A172 (cell line): ENCODE data around the gene PCDHGA1. TPM values are rescaled to one million over a fixed set of nuclear protein-coding genes. Genes with fewer than 3 reads are reported as not detected.
"Not testable (repeated sequence)": the region's sequence is repeated elsewhere in the genome, so short reads cannot be mapped to it uniquely, and the experiment has no call there.

Source experiments
- DNase-seq: peaks from one replicate; pipeline ENCODE4 v3.0.0-alpha.2; 2015; ENCODE audit warnings: low spot score
- total RNA-seq: library from RNA; depleted of rRNA; stranded (reverse); fragments of >200 nt; shearing (Covaris generic); gene quantifications from 2 replicates; pipeline ENCODE4 v1.2.3, GENCODE V29; 2014; rRNA removed

The PCDHGA1 gene
- 1.5 and 1.6 TPM in 2 replicates for total RNA-seq

GRCh38 chr5:141330299-141331080 lies at the start of gene PCDHGA1:
Gene PCDHGA1 (plus strand): TSS chr5:141330514.
- DNase-seq: peak; percentile 42

DNA sequence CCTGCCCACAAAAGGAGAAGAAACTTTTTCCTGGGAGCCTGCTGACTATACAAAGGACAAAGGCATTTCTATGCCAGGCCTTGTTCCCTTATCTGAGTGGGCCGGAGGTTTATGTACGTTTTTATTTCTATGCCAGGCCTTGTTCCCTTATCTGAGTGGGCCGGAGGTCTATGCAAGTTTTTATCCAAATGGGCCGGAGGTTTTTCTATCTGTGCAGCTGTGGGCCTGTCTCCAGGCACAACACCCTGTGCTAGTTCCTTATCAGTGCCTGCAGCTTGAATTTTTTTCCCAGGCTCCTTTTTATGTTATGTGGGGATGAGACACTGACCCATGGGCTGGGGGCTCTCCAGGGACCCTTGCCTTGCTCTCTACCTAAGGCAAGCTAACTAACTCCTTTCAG lies 31.9 kb upstream of the PCDHGA1 start:
- no peak for DNase-seq

GRCh38 chr5:141303756-141304155 lies 26.6 kb upstream of the PCDHGA1 start, which contains the start of gene SLC25A2:
Gene SLC25A2 (minus strand): TSS chr5:141304049. CDS start chr5:141303865, 184 bp downstream.
- no peak for DNase-seq

DNA sequence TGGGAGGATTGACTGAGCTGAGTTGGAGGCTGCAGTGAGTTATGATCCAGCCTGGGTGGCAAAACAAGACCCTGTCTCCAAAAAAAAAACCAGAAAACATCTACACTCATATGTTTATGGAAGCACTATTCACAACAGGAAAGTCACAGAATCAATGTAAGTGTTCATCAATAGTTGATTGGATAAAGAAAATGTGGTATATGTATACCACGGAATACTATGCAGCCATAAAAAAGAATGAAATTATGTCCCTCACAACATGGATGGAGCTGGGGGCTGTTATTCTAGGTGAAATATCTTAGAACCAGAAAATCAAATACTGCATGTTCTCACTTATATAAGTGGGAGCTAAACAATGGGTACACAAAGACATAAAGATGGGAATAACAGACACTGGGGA lies 23.7 kb upstream of the PCDHGA1 start:
- no peak for DNase-seq

GRCh38 chr5:141313711-141314110 lies 16.6 kb upstream of the PCDHGA1 start:
- no peak for DNase-seq

DNA sequence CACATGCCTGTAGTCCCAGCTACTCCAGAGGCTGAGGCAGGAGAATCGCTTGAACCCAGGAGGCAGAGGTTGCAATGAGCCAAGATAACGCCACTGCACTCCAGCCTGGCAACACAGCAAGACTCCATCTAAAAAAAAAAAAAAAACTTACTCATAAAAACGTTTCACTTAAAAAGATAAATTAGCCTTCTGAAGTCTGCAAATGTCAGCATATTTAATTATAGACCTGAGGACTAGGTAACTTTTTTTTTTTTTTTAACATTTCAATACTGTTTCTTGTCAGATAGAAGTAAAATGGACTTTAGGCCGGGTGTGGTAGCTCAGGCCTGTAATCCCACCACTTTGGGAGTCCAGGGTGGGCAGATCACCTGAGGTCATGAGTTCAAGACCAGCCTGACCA lies 13.4 kb upstream of the PCDHGA1 start:
- not testable (repeated sequence) for DNase-seq

DNA sequence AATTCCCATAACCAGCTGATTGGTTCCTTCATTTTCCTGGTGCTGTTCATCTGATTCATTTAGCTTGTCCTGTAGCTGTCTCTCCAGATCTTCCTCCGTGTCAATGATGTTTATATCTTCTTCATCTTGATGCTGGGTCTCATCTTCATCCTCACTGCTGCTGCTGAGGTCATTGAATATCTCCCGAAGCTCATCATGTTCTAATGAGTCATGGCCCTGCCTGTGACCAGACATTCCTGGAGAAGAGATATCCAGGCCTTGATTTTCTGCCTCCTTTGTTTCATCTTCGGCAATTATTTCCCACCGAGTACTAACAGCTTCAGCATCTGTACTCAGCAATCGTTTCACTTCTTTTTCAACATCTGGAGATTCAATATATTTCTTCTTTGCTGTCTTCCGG lies 11.1 kb upstream of the PCDHGA1 start:
- DNase-seq: no peak

DNA sequence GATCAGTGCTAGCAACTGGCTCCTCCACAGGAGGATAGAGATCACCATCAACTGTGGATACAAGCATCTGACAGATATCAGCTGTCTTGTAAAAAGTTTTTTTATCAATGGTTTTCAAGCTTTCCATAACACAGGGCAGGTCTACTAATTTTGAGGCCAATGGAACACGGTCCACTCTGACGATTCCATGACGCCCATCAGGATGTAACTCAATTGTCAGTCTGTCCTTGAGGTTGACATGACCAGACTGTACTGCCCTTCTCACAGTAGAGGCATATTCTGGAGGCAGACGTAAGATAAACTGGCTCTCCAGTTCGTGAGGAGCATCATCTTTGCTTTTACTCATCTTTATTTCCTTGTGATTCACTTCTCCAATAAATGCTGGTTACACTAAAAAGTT lies 10.6 kb upstream of the PCDHGA1 start:
- DNase-seq: no peak

- DNase-seq: peak; percentile 89
These were observed 9.8 kb upstream of the PCDHGA1 start, which contains the start of gene TAF7 for GRCh38 chr5:141320225-141321169. Gene TAF7 (minus strand): TSS chr5:141320784. CDS start chr5:141320044, 740 bp downstream.

- no peak for DNase-seq
These were observed 8.1 kb upstream of the PCDHGA1 start for GRCh38 chr5:141322261-141322660.

DNA sequence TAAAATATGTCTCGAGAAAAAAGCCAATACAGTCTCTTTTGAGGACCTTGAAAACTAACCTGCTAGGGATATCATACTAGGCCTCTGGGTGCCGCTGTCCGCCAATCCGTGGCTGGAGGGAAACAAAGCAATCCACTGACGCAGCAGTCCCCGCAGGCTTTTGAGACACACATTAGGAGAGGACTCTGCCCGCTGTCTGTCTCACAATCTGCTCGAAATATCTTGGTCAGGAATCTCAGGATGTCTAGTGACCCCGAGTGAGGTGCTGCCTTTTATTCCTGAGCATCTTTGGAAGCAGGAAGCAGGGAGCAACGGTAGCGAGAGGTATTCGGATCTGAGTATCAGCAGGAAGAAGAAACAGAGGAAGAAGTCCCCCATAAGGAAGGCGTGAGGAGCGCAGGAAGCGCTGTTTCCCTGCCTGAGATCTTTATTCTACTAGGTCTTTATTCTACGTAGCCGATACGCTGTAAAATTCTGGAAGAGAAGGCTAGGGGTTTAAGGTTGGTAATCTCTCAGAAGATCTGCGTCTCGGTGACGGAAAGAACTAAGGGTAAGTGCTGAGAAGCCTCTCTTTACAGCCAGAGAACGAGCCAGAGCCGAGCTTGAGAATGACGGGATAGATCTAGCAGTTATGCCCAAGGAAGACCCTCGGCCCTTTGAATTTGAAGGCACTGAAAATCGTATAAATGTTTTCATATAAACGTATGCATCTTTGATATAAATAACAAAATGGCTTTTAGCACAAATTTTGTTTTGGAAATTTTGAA lies 4.0 kb upstream of the PCDHGA1 start:
- no peak for DNase-seq

DNA sequence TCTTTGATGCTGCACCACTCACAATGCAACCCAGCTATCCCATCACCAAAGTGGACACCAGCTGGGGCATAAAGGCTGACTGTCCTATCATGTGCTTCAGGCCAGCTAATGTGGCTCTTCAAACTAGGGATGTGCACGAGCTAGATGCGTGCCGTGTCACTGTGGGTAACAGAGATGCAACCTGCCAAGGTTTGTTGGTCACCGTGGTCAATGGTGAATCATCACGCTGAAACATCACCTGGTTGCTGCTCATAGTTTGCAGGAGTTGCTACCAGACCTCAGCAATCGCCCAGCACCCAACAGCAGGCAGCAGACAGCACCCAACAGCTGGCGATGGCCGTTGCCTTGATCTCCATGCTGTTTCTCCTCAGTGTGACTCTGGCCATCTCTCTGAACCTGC lies 2.1 kb upstream of the PCDHGA1 start:
- DNase-seq: no peak

DNA sequence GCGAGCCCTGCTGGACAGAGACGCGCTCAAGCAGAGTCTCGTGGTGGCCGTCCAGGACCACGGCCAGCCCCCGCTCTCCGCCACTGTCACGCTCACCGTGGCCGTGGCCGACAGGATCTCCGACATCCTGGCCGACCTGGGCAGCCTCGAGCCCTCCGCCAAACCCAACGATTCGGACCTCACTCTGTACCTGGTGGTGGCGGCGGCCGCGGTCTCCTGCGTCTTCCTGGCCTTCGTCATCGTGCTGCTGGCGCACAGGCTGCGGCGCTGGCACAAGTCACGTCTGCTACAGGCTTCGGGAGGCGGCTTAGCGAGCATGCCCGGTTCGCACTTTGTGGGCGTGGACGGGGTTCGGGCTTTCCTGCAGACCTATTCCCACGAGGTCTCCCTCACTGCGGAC lies 2.3 kb downstream of the PCDHGA1 start:
- not testable (repeated sequence) for DNase-seq

DNA sequence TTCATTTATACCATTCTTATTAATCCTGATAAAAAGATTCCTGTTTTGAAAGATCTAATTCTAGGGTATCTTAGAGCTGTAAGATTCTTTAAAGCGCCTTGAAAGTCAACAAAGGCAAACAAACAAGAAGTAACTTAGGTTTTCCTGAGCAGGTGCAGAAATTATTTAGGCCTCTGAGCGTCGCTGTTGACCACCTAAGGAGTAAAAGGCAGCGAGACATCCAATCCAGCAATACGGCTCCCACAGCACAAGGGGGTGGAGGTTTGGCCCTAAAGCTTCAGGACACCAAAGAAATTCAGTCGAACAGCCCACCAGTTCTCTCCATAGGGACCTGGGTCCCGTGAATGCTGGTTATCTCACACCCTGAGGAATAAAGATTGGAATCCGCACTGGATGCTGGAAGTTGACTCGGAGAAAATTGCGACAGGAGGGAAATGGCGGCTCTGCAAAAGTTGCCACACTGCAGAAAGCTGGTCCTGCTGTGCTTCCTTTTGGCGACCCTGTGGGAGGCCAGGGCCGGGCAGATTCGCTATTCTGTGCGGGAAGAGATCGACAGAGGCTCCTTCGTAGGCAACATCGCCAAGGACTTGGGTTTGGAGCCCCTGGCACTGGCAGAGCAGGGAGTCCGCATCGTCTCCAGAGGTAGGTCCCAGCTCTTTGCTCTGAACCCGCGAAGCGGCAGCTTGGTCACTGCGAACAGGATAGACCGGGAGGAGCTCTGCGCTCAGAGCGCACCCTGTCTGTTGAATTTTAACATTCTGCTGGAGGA lies 8.4 kb downstream of the PCDHGA1 start, which contains the start of gene PCDHGA2:
TSS of gene PCDHGA2 (plus strand) at position 223 of the 769 bp plus-strand sequence.
- DNase-seq: peak; percentile 16

DNA sequence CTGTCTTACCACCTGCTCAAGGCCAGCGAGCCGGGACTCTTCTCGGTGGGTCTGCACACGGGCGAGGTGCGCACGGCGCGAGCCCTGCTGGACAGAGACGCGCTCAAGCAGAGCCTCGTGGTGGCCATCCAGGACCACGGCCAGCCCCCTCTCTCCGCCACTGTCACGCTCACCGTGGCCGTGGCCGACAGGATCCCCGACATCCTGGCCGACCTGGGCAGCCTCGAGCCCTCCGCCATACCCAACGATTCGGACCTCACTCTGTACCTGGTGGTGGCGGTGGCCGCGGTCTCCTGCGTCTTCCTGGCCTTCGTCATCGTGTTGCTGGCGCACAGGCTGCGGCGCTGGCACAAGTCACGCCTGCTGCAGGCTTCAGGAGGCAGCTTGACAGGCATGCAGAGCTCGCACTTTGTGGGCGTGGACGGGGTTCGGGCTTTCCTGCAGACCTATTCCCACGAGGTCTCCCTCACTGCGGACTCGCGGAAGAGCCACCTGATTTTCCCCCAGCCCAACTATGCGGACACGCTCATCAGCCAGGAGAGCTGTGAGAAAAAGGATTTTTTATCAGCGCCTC lies 10.6 kb downstream of the PCDHGA1 start:
- DNase-seq: not testable (repeated sequence)

DNA sequence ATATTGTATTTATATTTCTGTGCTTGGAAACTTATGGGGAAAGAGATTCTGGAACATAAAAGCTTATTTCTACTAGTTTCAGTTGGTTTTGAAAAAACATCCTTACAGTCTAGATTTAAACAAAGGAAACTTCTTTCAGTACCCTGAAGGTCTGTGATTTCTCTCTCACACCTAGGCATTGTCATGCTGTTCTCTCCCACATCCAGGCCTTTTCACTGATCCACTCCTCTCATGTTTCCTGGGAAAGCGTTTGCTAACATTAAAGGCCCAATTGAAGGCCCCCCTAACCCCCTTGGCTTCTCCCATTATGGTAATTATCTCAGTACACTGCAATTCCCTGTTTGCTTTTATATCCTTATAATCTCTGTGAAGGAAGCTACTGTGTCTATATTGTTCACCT lies 12.5 kb downstream of the PCDHGA1 start:
- no peak for DNase-seq

DNA sequence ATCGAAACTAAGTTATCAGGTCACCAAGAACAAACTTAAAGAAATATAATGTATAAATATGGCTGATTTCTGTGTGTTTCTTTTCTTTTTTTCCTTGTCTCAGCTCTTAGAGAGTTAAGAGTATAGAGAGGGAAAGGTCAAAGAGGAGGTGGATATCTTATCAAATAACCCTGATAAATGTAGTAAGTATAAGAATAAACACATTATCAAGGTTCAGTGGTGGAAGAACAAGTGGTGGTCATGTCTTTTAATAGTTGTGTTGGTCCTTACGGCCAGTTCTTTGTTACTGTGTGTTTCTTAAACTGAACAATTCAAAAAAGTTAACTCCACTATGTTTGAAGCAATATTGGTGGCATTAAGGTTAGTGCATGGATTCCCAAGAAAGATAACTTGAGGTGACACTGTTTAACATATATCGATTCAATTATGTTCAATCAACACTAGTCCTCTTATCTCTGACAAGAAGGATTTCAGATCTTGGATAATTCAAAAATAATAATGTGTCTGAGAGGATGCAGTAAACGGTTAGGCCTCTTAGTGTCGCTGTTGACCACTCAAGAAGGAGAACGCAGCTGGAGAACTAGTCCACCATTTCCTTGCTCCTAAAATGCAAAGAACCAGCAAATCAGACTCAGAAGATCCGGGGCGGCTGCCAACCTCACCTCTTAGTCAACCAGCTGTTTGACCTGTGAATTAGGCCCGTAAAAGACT lies 13.1 kb downstream of the PCDHGA1 start, which contains the start of gene PCDHGA3:
TSS of gene PCDHGA3 (plus strand) at position 588 of the 711 bp plus-strand sequence. CDS start 205 bp downstream, outside the sequence.
- no peak for DNase-seq

DNA sequence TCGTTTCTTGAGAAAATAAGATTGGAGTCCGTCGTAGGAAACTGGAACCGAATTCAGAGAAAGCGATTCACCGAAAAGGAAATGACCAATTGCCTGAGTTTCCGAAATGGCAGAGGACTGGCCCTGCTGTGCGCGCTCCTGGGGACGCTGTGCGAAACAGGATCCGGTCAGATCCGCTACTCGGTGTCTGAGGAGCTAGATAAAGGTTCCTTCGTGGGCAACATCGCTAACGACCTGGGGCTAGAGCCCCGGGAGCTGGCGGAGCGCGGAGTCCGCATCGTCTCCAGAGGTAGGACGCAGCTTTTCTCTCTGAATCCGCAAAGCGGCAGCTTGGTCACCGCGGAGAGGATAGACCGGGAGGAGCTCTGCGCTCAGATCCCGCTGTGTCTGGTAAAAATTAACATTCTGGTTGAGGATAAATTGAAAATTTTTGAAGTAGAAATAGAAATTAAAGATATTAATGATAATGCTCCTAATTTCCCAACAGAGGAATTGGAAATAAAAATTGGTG lies 13.7 kb downstream of the PCDHGA1 start:
- DNase-seq: no peak

- no peak for DNase-seq
These were observed 15.0 kb downstream of the PCDHGA1 start for GRCh38 chr5:141345327-141345726.
